Panc1 (cell line): Measurements from ENCODE around the gene SLC1A3.

Source experiments
- CTCF ChIP-seq: fragments of 450-650 bp; IDR thresholded peaks from 2 replicates; pipeline ENCODE4 v1.5.1; 2017; ENCODE audit warnings: mild to moderate bottlenecking
- POLR2AphosphoS5 ChIP-seq: IDR thresholded peaks from 2 replicates; pipeline ENCODE4 v1.6.1; 2012; ENCODE audit warnings: mild to moderate bottlenecking, low read depth, low read length, moderate library complexity
- TCF7L2 ChIP-seq: IDR thresholded peaks from 2 replicates; pipeline ENCODE4 v1.6.1; 2011; ENCODE audit warnings: mild to moderate bottlenecking, low read depth, low read length, inconsistent platforms
- TF ChIP-seq, protein P1 (sequence below), 2 experiments: IDR thresholded peaks; 2 replicates each; pipeline ENCODE4 v1.6.1; 2011 to 2012; ENCODE audit warnings: low read depth in 2 of 2, control low read depth in 1 of 2, low read length in 1 of 2, mild to moderate bottlenecking in 1 of 2, moderate library complexity in 1 of 2; ENCODE audit not compliant: insufficient read depth in 1 of 2

DNA sequence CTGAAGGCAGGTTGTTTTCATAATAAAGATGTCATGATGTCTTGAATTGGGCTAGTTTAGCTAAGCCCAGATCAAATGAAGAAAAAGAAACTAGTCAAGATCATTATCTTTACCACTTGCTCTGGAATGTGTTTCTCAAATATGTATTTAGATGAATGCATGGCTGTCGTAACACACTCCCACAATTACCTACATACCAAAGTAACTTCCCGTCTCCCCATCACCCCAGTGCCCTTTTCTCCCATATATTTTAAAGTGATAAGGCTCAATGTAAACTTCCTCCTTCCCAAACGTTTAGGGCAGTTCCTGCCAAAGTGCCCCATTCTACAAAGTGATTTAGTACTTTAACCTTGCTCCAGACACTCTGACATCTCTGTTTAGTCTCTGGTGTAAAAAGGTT, 61.4 kb downstream of the SLC1A3 start:
- TF ChIP-seq CTCF: no peak
- TF ChIP-seq POLR2AphosphoS5: no peak
- no peak for TF ChIP-seq TCF7L2
- TF ChIP-seq, protein P1, sequence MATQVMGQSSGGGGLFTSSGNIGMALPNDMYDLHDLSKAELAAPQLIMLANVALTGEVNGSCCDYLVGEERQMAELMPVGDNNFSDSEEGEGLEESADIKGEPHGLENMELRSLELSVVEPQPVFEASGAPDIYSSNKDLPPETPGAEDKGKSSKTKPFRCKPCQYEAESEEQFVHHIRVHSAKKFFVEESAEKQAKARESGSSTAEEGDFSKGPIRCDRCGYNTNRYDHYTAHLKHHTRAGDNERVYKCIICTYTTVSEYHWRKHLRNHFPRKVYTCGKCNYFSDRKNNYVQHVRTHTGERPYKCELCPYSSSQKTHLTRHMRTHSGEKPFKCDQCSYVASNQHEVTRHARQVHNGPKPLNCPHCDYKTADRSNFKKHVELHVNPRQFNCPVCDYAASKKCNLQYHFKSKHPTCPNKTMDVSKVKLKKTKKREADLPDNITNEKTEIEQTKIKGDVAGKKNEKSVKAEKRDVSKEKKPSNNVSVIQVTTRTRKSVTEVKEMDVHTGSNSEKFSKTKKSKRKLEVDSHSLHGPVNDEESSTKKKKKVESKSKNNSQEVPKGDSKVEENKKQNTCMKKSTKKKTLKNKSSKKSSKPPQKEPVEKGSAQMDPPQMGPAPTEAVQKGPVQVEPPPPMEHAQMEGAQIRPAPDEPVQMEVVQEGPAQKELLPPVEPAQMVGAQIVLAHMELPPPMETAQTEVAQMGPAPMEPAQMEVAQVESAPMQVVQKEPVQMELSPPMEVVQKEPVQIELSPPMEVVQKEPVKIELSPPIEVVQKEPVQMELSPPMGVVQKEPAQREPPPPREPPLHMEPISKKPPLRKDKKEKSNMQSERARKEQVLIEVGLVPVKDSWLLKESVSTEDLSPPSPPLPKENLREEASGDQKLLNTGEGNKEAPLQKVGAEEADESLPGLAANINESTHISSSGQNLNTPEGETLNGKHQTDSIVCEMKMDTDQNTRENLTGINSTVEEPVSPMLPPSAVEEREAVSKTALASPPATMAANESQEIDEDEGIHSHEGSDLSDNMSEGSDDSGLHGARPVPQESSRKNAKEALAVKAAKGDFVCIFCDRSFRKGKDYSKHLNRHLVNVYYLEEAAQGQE (IDR thresholded peaks at IDR 0.05; ENCODE audit: insufficient read depth in 1 of 2, low read depth in 2 of 2, low read length in 1 of 2): no peak
